GM12872 (cell line): ENCODE data around the gene PTPRO.

Source experiments
- TF ChIP-seq, protein P1 (sequence below): IDR thresholded peaks from 3 replicates; pipeline ENCODE4 v1.5.1; 2011; ENCODE audit warnings: low read depth, mild to moderate bottlenecking, low read length, moderate library complexity; ENCODE audit not compliant: insufficient read depth

The PTPRO gene

DNA sequence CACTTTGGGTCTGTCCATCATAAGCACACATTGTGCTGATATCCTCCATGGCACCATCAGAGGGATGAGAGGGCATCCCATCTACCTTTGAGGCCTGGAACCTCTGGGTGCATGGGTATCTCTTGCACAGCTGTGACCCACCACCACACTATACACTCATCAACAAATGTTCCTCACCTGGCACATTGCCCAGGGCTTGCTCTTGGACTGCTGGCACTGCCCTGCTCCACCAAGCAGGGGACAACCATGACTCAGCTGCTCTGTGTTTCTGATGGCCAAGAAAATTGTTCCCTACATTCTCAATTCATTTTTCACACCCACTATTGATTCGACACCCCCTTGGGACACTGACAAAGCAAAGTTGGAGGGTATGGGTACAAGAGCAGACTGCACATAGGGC, 155.5 kb downstream of the PTPRO start:
- TF ChIP-seq, protein P1, sequence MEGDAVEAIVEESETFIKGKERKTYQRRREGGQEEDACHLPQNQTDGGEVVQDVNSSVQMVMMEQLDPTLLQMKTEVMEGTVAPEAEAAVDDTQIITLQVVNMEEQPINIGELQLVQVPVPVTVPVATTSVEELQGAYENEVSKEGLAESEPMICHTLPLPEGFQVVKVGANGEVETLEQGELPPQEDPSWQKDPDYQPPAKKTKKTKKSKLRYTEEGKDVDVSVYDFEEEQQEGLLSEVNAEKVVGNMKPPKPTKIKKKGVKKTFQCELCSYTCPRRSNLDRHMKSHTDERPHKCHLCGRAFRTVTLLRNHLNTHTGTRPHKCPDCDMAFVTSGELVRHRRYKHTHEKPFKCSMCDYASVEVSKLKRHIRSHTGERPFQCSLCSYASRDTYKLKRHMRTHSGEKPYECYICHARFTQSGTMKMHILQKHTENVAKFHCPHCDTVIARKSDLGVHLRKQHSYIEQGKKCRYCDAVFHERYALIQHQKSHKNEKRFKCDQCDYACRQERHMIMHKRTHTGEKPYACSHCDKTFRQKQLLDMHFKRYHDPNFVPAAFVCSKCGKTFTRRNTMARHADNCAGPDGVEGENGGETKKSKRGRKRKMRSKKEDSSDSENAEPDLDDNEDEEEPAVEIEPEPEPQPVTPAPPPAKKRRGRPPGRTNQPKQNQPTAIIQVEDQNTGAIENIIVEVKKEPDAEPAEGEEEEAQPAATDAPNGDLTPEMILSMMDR, result no peak

DNA sequence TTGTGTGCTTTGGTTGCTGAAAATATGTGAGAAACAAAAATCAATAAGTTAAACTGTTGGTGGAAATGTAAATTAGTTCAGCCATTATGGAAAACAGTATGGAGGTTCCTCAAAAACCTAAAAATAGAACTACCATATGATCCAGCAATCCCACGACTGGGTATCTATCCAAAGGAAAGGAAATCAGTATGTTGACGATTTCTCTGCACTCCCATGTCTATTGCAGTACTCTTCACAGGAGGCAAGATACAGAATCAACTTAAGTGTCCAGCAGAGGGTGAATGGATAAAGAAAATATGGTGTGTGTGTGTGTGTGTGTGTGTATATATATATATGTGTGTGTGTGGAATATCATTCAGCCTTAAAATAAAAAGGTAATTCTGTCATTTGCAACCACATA, 159.5 kb downstream of the PTPRO start:
- TF ChIP-seq, protein P1, result no peak

DNA sequence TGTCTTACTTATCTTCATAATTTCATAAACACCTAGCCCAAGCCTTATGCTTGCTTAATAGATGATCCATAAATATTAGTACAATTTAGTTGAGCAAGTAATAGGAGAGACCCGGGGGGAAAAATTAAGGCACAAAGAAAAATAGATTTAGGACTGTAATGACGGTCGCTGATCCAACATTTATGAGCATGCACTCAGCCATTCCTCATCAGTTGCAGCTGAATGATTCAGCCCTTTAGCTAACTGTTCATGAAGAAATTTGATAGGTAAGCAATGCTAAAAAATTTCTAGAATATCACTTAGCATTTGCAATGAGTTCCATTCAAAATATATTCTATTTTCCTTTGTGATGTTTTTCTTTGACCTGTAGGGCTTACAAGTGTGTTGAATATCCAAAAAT, 163.2 kb downstream of the PTPRO start:
- TF ChIP-seq, protein P1, result no peak

DNA sequence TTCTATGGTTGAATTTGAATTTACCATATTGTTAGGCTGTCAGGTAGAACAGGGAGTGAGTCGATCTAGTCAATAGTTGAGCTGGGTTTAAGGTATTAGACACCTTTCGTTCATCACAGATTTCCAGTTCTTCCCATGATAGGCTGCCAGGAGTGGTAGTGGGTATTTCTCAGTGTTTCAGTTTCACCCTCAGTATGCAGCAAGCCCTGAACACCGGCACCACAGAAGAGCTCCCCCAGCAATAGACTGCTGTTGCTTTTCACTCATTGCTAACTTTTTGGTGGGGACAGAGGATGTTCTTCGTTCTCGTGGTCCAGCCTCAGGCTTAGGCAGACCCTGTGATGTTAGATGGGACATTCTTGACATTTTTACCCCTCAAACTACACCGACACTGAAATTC, 164.6 kb downstream of the PTPRO start:
- TF ChIP-seq, protein P1, result no peak

DNA sequence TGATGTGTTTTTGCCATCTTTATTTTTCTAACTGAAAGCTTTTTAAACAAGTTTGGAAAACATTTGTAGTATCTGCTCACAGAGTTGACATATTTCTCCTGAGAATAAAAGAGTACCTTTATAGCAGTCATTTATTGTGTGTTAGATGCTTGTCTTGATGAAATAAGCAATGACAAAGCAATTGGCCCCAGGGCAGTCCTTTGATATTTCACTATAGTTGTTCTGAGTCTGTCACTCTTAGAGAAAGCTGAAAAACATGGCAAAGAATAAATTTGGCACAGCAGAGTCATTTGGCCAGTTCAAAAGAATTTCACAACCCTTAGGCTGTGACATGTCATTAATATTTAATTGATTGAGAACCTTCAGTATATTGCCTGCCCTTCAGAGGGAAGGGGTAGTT, 166.2 kb downstream of the PTPRO start:
- TF ChIP-seq, protein P1, result no peak

DNA sequence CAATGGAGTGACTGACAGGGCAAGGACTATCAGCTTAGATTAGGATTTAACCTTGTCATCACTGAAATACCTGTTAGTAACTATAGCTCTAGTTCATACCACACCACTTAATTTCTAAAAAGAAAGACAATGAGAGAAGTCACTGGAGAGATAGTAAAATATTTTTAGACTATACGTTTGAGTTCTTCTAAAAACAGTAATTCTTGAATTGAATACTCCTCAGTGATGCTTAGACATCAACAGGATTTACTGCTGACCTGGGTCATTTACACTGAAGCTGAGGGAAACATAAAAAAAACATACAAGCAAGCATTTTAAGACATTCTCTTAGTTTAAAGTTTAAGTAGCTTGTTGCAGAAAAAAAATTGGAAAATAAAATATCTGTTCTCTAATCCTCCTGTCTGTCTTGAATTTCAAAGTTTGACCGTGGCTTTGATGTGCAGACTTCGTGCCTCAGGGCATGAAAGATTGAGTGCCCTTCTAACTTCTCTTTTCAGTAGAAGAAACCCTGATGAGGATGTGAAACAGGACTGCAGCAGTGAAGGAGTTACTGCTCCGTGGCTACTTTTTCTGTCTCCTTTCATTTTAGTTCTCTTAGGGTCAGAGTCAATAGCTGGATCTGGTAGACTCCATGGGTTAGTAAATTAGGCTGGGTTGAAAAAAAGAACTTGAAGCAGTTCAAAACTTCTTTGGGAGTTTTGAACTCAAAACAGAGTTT, 172.2 kb downstream of the PTPRO start:
- TF ChIP-seq, protein P1, result no peak

DNA sequence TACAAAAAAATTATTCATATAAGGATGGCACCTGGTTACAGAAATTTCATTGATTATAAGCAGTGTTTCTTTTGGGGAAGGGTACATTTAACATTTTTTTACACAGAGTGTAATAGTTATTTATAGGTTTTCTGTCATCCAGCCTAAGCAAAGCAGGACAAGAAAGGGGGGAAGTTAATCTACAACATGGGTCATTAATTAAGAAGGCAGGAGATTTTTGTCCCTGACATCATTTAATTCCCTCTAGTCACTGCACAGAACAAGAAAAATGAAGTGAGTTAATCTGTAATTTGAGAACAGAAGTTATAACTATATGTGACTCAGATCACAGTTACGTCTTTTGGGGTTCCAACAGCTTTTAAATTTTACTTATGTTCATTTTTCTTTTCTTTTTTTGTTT, 173.4 kb downstream of the PTPRO start:
- TF ChIP-seq, protein P1, result no peak
